GM18498 (cell line): ENCODE measurements around the gene TRIM38.
A peak's percentile ranks its signal among the peaks of the same experiment; 100 is the strongest.

Experiments
- ATAC-seq: cut with Tn5 transposase; IDR thresholded peaks from one replicate; pipeline ENCODE4 v1.9.1; 2021; ENCODE audit warnings: mild to moderate bottlenecking, moderate library complexity; ENCODE audit not compliant: unreplicated experiment

Gene TRIM38

GRCh38 chr6:26025047-26025893 is 62.7 kb downstream of the TRIM38 start:
- ATAC-seq = no peak

GRCh38 chr6:26025894-26026832 is 63.6 kb downstream of the TRIM38 start:
- peak; percentile 36 for ATAC-seq

- ATAC-seq = peak; percentile 47
Observed at GRCh38 chr6:26026833-26027490, 64.4 kb downstream of the TRIM38 start.

GRCh38 chr6:26027491-26028211 is 65.0 kb downstream of the TRIM38 start:
- ATAC-seq = no peak

GRCh38 chr6:26028212-26028745 is 65.7 kb downstream of the TRIM38 start:
- ATAC-seq = no peak

- no peak for ATAC-seq
Observed at GRCh38 chr6:26028746-26029569, 66.4 kb downstream of the TRIM38 start.

GRCh38 chr6:26029570-26029856 is 66.9 kb downstream of the TRIM38 start:
- no peak for ATAC-seq

- ATAC-seq = no peak
Observed at GRCh38 chr6:26029857-26030653, 67.5 kb downstream of the TRIM38 start.

GRCh38 chr6:26030716-26031115 is 68.1 kb downstream of the TRIM38 start:
- no peak for ATAC-seq

- ATAC-seq = no peak
Observed at GRCh38 chr6:26031151-26031594, 68.6 kb downstream of the TRIM38 start.

- peak; percentile 58 for ATAC-seq
Observed at GRCh38 chr6:26031595-26032339, 69.2 kb downstream of the TRIM38 start.

- no peak for ATAC-seq
Observed at GRCh38 chr6:26032340-26033084, 69.9 kb downstream of the TRIM38 start.

- peak; percentile 72 for ATAC-seq
Observed at GRCh38 chr6:26033085-26033940, 70.7 kb downstream of the TRIM38 start.

GRCh38 chr6:26033941-26034354 is 71.3 kb downstream of the TRIM38 start:
- no peak for ATAC-seq

GRCh38 chr6:26034905-26035304 is 72.3 kb downstream of the TRIM38 start:
- ATAC-seq = no peak
